Lung microvascular endothelial cell (primary cell): ENCODE results near the gene POU3F1. TPM values are rescaled to one million over a fixed set of nuclear protein-coding genes. Genes with fewer than 3 reads are reported as not detected.
A peak's percentile ranks its signal among the peaks of the same experiment; 100 is the strongest.

Experiments
- DNase-seq, 2 donors: peaks; one replicate each; pipeline versions ENCODE4 v3.0.0 to v3.0.0-alpha.2; 2010; ENCODE audit warnings: low read depth in 2 of 2
- total RNA-seq: library from RNA; depleted of rRNA; stranded (reverse); fragments of >200 nt; gene quantifications from 2 replicates; pipeline ENCODE4 v1.2.1, GENCODE V29; 2014

The POU3F1 gene
- under 0.01 TPM in 1 of 2 replicates, not detected in the other for total RNA-seq

DNA sequence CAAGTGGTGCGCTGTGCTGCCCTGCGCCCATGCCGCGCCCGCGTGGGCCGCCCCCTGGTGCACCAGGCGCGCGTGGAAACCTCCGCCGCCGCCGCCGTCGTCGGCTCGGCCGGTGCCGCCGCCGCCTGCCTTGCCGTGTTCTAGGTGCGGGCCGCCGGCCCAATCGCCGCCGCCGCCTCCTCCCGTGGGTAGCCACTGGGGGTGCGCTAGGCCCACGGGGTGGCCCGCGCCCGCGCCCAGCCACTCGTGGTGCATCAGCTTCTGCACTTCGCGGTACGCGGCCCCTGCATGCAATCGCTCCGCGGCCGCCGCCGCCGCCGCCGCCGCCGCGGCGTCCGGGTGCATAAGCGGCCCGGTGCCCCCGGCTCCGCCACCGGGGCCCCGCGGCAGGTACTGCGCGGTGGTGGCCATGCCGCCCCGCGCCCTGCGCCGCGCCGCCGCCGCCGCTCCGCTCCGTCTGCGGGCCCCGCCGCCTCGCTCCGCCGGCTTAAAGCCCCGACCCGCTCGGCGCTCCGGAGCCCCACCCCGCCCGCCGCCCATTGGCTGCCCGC, at the start of gene POU3F1:
TSS of gene POU3F1 (minus strand) at position 461 of the 551 bp plus-strand sequence. CDS start at position 411, 50 bp downstream.
- DNase-seq: no peak

DNA sequence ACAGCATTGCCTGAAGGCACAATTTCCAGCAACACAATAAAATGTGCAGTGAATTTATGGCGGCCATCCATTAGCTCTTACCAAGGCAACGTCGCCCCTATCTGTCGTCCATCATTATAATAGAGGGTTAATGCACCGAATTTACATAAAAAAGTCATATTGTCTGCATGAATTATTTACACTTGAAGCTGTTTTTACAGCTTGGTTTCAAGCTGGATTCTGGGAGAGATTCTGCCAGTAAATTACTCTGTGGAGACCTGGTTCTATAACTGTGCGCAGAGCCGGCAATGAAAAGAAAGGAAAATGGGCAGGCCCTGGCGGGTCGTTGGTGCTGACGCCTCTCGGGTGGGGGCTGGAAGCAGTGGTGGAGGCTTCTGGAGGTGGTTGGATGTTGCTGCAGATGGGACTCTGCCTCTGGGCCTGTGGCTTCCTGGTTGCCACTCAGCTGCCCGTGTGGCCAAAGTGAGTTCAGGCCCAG, 48.9 kb upstream of the POU3F1 start:
- DNase-seq: no peak

DNA sequence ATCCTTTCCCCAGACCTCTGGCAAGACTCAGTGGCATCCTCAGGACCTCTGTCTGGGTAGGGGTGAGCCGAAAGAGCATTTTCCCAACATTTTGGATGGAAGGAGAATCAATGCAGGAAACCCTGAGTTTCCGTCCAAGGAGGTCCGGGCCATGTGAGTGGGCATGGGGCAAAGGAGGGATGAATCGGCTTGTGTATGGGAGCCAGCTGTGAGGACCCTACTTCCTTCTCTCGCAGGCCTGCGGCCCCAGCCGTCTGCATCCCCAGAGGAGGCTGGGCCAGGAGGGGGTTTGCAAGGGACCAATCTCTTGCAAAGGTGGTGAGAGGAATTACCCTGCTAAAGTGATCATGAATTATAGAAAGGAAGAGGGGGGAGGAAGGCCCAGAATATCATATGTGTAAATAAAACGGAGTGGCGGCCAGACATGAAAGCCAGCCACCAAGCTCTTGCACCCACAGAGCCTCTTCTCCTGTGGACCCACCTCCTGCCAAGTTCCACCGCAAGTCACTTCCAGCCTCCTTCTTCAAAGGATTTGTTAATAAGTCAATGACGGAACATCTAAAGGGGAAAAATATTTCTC, 48.2 kb upstream of the POU3F1 start:
- DNase-seq: no peak

DNA sequence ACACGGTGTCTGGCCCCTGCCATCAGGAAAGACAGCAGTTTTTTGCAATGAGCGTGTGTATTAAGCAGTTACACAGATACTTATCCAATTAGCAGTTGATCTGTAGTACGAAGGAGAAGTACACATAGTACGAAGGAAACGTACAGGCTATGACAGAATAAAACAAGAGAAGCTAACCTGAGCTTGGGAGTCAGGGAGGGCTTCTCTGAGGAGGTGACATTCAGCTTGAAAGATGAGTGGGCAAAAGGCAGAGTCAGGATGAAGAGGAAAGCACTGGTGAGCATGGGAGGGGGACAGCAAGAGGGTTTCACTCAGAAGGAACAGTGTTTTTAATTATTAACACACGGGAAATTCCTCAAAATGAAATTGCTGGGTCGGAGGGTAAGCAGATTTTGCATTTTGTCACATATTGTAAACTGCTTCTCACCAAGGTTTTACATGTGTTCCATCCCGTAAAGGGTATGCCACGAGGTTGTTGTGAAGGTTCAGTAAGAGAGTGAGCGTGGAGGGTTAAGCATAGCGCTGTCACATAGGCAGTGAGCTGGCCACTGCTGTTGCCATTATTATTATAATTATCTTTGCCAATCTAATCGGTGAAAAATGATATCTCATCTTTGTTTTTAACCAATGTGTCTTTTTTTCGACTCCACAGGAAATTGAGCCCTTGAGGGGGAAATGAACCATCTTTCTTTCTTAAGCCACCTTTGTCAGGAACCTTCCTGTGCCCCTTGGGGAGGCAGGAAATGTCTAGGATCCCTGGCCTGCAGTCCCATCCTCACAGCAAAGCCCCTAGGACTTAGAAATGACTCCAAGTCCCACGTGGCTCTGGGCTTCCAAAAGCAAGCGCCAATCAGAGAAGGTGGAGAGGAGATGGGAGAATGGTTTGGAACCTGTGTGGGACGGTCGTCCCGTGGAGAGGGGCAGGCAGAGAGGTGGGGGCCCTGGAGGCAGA, 47.3 kb upstream of the POU3F1 start:
- no peak for DNase-seq

- DNase-seq: no peak
Observed at GRCh38 chr1:38092256-38092655, 45.7 kb upstream of the POU3F1 start.

DNA sequence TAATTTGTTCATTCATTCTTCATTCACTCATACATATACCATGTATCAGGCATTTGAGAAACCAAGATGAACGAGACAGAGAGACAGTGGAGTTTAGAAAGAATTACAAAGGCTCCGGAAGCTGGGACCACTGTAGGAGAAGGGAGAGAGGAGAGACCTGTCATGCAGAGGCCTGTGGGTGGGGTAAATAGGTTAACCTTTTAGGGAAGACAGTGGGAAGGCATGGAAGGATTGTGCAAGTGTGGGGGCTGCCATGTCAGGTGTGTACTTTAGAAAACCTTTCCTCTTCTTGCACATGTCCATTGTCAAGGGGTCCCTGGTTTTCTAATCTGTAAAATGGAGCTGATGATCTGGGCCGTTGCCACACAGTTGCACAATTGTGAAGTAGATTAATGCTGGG, 44.2 kb upstream of the POU3F1 start:
- no peak for DNase-seq

GRCh38 chr1:38089712-38090360, 43.2 kb upstream of the POU3F1 start:
- no peak for DNase-seq

GRCh38 chr1:38088791-38089190, 42.2 kb upstream of the POU3F1 start:
- DNase-seq: no peak

- DNase-seq: no peak
Observed at GRCh38 chr1:38088366-38088765, 41.8 kb upstream of the POU3F1 start.

GRCh38 chr1:38087676-38088075, 41.1 kb upstream of the POU3F1 start:
- no peak for DNase-seq

DNA sequence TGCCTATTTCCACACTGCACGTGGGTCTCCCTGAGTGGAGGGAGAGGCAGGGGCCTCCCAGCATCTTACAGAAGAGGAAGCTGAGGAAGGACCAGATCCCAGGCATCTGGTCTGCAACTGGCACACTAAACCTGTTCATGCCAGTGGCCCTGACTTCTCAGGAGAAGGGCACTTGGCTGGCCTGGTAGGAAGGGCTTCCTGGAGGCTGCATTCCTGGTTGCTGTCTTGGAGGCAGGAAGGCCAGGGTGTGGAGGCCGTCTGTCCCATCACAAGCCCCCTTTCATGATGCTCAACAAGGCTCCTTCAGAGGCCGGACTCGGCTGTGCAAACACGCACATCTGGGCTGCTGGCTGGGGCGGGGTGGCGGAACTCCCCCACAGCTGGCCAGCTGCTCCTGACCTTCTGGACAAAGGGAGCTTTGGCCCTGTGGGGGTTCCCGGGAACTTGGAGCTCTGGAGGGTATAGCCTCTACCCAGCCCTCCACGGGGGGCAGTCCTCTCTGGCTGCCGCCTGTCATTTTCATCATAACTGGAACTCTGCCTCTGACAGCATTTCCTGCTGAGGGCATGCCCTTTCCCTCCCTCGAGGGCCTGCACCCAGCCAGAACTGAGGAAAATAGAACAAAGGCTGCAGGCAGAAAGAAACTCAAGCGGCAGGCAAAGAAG, 39.2 kb upstream of the POU3F1 start:
- no peak for DNase-seq

DNA sequence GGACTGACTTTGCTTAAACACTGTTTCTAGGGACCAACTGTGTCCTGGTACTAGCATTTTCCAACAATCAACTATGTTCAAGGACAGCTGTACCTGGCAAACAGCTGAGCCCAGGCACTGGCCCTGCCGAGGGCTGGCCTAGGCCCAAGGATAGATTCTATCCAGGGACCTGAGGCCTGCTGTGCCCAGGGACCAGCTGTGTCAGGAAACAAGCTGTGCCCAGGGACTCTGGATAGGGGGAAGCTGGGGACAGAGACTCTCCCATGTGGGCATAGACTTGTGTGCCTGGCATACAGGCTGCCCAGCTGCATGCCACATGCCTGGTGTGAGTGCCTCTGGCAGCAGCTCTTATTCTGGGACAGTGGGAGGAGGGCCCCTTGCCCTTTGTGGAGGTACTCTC, 38.1 kb upstream of the POU3F1 start:
- no peak for DNase-seq

DNA sequence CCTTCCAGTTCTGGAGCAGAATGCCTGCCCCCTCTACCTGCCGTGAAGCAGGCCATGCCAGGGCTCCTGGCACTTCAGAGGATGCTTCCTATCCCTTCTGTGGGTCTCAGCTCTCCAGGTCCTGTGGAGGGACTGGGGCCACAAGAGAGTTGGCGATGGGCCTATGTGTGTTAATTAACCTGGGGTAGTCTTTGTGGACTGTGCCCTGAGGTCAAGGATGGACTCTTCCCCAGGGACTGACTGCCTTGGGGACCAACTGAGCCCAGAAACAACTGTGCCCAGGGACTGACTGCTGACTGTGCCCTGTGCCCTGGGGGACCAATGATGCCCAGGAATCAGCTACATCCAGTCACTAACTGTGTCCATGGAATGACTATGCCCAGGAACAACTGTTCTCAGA, 37.5 kb upstream of the POU3F1 start:
- DNase-seq: no peak

DNA sequence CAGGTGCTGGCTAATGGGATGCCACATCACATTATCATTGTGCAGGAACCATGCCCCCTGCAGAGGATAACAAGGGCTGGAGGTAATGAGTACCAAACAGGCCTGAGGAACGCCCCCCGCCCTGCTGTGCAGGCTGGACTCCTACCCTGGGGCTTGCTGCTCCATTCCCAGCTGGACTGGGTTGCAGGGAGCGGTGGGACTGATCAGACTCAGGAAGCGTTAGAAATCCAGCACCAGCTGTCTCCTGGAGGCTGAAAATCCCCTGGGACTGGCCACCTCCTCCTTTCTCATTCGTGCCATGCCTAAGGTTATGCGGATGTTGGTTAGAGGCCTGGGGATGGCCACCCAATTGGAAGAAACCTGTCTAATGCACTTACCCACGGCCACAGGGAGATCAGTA, 36.9 kb upstream of the POU3F1 start:
- DNase-seq: no peak

DNA sequence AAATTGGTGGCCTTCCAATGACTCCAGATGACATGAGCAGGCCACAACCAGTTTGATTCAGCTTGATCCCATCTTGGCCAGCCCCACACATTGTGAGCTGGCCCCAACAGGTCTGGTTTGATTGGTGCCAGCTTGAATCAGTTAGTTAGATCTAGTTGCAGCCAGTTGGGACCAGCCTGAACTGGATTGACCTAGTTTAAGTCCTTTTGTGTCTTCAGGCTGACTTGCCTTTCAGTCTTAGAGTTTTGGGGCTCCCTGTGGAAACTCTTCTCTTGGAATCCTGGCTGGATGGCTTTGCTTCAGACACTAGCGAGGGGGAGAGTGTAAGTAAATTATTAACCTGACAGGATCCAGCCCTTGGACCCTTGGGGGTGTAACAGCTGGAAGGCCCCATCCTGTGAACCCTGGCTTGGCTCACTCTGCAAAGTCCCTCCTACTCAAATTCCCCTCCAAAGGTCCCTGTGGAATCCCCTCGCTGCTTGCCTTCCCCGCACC, 36.2 kb upstream of the POU3F1 start:
- DNase-seq: no peak

- DNase-seq: no peak
Observed at GRCh38 chr1:38079019-38079418, 32.4 kb upstream of the POU3F1 start.

DNA sequence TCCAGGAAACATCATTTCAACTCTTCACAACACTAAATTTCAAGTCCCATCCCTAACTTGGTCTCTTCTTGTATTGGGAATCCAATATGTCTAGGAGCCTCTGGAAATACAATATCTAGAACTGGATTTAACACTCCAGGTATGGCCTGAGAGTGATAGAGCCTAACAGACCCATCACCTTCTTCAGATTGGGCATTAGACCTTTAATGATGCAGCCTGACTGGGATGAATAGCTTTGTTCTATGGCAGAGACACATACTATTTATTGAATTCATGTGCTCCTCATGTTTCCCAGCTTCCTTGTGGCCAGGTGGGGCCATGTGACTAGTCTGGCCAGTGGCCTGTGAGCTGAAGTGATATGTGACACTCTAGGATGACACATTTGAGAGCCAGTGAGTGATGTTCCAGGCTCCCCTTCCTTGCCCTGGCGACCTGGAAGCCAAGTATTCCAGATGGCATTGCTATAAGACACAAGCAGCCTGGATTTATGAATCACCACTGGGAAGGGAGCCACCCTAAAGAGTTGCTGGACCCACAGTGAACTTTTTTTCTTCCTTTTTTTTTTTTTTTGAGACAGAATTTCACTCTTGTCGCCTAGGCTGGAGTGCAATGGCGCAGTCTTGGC, 31.0 kb upstream of the POU3F1 start:
- DNase-seq: no peak

DNA sequence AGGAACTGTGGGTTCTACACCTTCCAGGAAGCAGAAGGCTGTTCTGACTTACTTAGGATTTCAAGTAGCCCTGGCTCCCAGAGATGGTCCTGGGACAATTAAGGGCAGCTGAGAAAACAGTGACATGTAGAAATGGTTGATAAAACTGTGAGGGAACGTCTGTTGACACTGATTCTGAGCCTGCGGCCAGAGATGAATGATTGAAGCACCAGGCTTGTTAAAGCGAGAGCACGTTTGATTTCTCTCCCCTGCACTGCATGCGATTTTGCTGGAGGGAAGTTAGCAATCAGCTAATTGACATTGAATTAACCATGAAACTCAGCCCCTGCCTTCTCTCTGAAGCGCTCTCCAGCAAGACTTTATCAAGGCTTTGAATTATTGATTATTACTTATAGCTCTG, 29.9 kb upstream of the POU3F1 start:
- no peak for DNase-seq

GRCh38 chr1:38076038-38076437, 29.4 kb upstream of the POU3F1 start:
- peak; percentile 32 to 37 for DNase-seq

DNA sequence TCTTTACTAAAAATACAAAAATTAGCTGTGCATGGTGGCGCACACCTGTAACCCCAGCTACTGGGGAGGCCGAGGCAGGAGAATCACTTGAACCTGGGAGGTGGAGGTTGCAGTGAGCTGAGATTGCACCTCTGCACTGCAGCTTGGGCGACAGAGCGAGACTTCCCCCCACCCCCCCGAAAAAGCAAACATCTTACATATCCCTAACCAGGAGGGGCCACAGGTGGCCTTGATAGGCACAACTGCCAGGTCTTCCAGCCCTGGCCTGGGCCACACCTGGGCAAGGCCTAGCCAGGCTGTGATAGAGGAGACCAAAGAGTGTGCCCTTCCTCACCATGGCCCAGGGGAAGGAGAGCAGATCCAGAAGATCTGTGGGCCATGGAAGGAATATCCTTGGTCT, 28.6 kb upstream of the POU3F1 start:
- no peak for DNase-seq

- no peak for DNase-seq
Observed at GRCh38 chr1:38074302-38074677, 27.7 kb upstream of the POU3F1 start.
